HG03175 (cell line): Measurements from ENCODE around the gene VSTM2L.
A peak's percentile ranks its signal among the peaks of the same experiment; 100 is the strongest.
"Not testable (repeated sequence)": the region's sequence is repeated elsewhere in the genome, so short reads cannot be mapped to it uniquely, and the experiment has no call there.

Experiments
- ATAC-seq: cut with Tn5 transposase; IDR thresholded peaks from one replicate; pipeline ENCODE4 v1.9.1; 2021; ENCODE audit warnings: mild to moderate bottlenecking, moderate library complexity; ENCODE audit not compliant: unreplicated experiment

Gene VSTM2L, protein sequence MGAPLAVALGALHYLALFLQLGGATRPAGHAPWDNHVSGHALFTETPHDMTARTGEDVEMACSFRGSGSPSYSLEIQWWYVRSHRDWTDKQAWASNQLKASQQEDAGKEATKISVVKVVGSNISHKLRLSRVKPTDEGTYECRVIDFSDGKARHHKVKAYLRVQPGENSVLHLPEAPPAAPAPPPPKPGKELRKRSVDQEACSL

GRCh38 chr20:37902504-37903313 lies at the start of gene VSTM2L:
TSS of gene VSTM2L (plus strand) at chr20:37903127. CDS start at chr20:37903351, 224 bp downstream.
- no peak for ATAC-seq

DNA sequence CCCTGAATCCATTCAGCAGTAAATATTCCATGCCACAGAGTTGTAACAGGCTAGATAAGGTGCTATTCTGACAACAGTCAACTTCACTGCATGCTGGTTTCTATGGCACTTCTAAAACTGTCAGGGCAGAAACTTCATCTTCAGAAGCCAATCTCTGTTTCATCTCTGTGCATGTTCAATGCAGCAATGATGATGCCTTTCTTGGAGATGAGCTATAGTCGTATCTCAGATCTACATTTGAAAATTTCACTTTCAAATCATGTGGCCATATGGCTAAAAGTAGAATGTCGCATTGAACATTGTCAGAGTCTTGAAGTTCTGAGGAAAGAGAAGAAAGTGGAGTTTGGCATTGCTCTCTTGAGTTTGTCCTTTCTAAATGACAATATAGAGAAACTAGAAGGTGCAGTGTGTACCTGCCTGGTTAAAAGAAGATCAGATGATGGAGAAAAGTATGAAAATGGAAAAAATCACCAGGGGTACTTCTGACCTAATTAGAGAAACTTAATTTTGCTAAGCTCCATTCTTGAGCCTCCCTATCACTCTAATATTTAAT lies 49.0 kb upstream of the VSTM2L start:
- ATAC-seq, result peak; percentile 46

DNA sequence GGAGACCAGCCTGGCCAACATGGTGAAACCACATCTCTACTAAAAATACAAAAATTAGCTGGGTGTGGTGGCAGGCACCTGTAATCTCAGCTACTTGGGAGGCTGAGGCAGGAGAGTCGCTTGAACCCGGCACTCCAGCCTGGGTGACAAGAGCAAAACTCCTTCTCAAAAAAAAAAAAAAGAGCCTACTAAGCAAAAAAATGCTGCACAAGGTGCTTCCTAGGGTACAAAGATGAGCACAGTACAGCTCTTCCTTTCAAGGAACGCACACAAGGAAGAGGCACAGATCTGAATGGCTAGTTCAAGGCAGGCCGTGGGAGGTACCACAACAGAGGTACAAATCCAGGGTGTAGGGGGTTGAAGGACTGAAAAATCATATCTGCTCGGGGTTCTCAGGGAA lies 46.9 kb upstream of the VSTM2L start:
- ATAC-seq, result not testable (repeated sequence)

- ATAC-seq, result no peak
Observed at GRCh38 chr20:37856932-37857660, 45.8 kb upstream of the VSTM2L start.

GRCh38 chr20:37859406-37860171 lies 43.3 kb upstream of the VSTM2L start:
- no peak for ATAC-seq

GRCh38 chr20:37863289-37863688 lies 39.6 kb upstream of the VSTM2L start:
- ATAC-seq, result no peak

DNA sequence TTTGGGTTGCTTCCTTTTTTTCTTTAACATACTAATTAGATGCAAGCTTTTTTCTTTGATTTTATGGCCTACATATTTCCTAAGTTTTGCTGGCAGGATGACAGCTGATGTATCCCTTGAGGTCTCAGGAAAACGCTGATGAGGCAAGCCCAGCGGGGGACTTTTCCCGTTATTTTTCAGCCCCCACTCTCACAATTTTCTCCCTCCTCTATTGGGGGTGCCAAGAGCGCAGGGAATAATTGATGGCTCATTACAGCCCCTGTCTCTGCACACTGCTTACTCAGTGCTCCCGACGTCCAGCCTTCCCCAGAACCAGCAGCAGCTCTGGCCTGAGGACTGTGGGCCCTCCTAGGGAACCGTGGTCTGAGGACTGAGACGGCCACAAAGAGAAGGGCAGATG lies 38.6 kb upstream of the VSTM2L start:
- no peak for ATAC-seq

- no peak for ATAC-seq
Observed at GRCh38 chr20:37866051-37866450, 36.9 kb upstream of the VSTM2L start.

GRCh38 chr20:37867289-37868195 lies 35.4 kb upstream of the VSTM2L start:
- ATAC-seq, result no peak

GRCh38 chr20:37868851-37869333 lies 34.0 kb upstream of the VSTM2L start:
- ATAC-seq, result no peak

DNA sequence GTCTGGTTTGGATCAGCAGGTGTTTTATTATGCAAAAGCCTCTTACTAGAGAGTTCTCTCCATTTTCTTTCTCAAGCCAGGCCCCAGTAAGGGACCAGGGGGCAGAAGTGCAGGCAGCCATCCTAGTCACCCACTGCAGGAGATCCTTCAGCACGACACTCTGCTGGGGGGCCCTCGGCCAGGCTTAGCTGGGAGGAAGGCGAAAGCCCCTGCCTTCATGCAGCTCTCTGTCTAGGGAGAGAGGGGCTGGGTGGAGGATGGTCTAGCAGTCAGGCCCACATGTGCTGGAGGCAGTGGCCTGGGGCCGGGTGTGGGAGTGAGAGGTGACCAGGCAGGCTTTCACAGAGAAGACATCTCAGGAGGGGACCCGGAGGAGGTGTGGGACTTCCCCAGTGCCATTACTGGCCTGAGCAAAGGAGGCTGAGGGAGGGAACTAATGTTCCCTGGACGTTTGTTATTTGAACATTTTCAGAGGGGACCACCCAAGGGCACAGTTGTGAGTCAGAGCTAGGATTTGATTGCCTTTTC lies 33.5 kb upstream of the VSTM2L start:
- no peak for ATAC-seq

DNA sequence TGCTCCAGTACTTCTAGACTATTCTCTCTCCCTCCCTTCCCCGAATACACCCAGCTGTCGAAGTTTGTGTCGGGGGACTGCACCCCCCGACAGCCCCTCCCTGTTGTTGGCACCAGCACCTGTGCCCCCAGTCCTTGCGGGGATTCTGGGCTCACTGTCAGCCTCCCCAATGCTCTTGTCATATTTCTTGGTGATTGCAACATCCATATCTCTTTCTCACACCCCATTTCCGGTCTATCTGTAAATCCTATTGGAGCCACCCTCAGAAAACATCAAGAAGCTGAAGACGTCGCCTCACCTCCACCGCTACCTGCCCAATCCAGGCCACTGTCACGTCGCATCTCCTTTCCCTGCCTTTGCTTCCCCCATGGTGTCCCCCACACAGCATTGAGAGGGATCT lies 32.6 kb upstream of the VSTM2L start:
- ATAC-seq, result no peak

DNA sequence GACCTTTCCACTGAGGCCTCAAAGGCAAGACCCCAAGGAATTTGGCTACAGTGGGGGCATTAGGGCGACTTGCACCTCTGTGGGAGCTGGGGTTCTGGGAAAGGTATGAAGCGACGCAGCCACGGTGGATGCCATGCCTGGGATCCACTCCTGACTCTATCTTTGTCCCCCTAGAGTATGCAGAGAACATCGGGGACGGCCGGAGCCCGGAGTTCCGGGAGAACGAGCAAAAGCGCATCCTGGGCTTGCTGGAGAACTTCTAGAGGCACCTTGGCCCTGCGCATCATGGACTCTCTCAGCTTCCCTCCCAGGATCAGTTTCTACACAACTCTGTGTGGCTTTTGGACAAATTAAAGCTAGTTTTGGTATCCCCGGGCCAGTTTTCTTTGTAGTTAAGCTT lies 31.2 kb upstream of the VSTM2L start:
- no peak for ATAC-seq

DNA sequence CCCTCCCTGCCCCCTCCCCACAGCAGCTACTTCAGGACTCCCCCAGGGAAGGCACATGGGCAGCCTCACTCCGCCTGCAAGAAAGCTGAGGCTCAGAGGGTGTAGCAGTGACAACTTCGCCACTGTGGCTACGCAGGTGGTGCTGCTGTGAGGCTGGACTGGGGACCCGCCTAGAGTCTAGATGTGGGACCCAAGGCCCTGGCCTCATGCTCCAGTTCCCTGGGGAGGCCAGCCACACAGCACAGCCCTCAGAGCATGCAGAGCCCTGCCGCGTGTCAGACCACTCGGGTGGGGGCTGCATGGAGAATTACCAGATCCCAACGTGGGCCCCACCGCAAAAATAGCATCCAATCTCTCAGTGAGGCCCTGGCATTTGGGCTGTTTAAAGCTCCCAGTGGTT lies 30.8 kb upstream of the VSTM2L start:
- ATAC-seq, result no peak

- ATAC-seq, result no peak
Observed at GRCh38 chr20:37873884-37874283, 29.0 kb upstream of the VSTM2L start.

DNA sequence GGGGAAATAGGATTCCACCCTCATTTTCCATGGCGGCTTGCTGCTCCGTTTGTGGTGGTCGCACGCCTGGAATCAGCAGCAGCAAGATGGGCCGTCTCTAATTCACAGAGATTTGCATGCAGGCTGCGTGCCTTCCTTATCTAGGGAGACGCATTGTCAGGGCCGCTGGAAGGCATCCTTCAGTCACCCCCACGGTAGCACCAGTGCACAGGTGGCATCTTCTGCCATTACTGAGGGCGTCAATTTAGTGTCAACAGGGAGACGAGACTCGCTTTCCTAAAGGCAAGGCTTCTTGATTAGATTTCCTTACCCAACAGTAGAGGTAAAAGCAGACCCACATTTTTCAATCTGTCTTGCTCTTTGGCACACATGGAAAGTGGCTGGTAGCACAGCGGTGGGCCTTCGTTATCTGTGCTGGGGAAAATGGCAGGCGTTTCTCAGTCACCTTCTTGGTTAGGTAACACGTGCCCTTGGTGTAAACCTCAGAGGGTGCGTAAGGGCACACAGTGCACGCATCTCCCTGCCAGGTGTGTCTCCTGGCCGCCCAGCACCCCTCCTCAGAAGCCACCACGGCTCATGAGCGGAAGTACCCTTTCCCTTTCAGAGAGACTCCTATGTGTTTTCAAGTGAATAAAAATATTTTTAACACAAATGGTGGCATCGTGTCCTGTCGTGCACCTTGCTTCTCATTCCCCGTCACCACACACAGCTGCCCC lies 27.3 kb upstream of the VSTM2L start:
- ATAC-seq, result no peak

DNA sequence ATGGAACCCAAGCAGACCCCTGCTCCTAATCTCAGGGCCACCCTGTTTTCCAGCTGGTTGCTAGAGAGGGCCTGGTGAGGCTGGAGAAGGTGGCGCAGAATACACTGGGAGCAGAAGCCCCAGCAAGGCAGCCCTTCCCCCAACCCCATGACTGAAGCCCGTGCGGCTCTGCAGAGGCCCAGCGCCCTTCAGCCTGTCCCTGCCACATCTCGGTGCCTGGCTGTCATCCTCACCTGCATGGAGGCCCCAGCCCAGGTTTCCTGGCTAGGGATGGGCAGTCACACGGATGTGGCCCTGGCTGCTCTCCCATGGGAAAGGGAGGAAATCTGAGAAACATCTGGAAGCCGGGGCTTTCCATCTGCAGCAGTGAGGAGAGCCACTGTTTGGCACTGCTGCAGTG lies 26.1 kb upstream of the VSTM2L start:
- ATAC-seq, result no peak

- no peak for ATAC-seq
Observed at GRCh38 chr20:37877832-37878772, 24.8 kb upstream of the VSTM2L start.
